Measurements from ENCODE around the gene HMCN2. TPM values are rescaled to one million over a fixed set of nuclear protein-coding genes. Genes with fewer than 3 reads are reported as not detected.

Gene HMCN2
- total and polyA plus RNA-seq, 2 donors from 2014 or later = 0.99 to 8.6 TPM

DNA sequence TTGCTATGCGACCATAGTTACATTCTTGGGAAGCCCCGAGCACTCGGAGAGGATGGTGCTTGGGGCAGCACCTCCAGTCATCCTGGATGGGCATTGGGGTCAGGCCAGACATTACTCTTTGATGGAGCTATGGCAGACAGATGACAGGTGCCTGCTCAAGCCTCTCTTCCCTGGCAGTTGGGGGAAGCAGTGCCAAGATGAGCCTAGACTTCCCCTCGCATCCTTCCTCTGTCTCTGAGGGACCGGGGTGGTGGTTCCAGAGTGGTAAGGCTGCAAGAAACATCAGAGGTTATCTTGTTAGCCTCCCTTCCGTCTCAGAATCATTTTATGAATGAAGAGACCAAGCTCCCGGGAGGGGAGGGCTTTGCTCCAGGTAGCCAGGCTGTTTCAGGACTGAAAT lies 2.8 kb upstream of the HMCN2 start:
- no peak overlapping the region for H3K27ac ChIP-seq (ENCODE audit: low read depth in 2 of 2, low read length in 2 of 2)
- no peaks in the 10 kb centered on the region for H3K4me1 ChIP-seq (ENCODE audit: control insufficient read depth in 2 of 3, insufficient read depth in 2 of 3, low read depth in 1 of 3, low read length in 3 of 3)
- no peaks in the 10 kb centered on the region for H3K9me3 ChIP-seq (ENCODE audit: control insufficient read depth in 2 of 3, insufficient read depth in 1 of 3, low read length in 3 of 3)
- H3K36me3 ChIP-seq (ENCODE audit: control insufficient read depth in 2 of 3, insufficient read depth in 3 of 3, low read length in 3 of 3) = no peaks in the 10 kb centered on the region
- no peak overlapping the region for H3K4me3 ChIP-seq (ENCODE audit: low read length in 3 of 3)
- TF ChIP-seq, protein P1, sequence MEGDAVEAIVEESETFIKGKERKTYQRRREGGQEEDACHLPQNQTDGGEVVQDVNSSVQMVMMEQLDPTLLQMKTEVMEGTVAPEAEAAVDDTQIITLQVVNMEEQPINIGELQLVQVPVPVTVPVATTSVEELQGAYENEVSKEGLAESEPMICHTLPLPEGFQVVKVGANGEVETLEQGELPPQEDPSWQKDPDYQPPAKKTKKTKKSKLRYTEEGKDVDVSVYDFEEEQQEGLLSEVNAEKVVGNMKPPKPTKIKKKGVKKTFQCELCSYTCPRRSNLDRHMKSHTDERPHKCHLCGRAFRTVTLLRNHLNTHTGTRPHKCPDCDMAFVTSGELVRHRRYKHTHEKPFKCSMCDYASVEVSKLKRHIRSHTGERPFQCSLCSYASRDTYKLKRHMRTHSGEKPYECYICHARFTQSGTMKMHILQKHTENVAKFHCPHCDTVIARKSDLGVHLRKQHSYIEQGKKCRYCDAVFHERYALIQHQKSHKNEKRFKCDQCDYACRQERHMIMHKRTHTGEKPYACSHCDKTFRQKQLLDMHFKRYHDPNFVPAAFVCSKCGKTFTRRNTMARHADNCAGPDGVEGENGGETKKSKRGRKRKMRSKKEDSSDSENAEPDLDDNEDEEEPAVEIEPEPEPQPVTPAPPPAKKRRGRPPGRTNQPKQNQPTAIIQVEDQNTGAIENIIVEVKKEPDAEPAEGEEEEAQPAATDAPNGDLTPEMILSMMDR (IDR thresholded peaks at IDR 0.05; ENCODE audit: borderline replicate concordance, extremely low read depth, insufficient read depth) = no peak
- no peak for FAIRE-seq
- no peak overlapping the region for H3K9ac ChIP-seq (ENCODE audit: low read length in 3 of 3)
- H3K27me3 ChIP-seq (ENCODE audit: control insufficient read depth, insufficient read depth, low read length) = peaks cover 7% of the 10 kb centered on the region
- intact Hi-C loops (cut with DNase I) = no loop called here
- peak in 1 of 5 donors; percentile 12 for DNase-seq

DNA sequence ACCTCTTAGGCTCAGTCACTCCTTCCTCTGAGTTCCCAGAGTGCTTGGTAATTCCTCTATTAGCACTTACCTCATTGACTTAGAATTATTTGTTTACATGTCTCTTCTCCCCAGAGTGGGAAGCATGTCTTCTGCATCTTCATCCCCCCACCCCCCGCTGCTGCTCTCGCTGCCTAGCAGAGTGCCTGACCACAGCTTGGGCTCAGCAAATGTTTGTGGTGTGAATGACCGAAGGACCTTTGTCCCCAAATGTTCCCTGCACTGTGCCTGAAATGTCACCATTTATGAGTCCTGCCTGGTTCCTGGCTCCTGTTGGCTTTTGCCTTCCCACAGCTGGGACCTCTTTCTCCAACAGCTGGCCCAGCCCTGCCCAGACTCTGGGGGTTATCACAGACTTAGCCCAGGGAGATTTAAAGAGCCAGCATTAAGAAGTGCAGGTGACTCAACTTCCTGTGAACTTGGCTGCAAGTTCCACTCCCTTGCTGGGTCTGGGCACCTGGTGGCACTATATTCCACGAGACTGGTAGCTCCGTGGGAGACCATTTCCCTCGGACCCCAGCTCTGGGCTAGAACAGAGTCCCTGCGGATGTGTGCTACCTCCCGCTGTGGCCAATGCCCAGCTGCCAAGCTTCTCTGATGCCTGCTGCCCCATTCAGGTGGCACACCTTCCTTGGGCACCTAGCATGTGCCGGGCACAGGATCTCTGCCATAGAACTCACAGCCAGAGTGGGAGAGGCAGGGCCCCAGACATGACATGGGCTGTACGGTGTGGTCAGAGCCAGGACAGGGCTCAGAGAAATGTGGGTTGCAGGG lies 1.8 kb upstream of the HMCN2 start:
- no peak for FAIRE-seq
- no peak overlapping the region for H3K9ac ChIP-seq (ENCODE audit: low read length in 3 of 3)
- H3K36me3 ChIP-seq (ENCODE audit: control insufficient read depth in 2 of 3, insufficient read depth in 3 of 3, low read length in 3 of 3) = no peaks in the 10 kb centered on the region
- no peaks in the 10 kb centered on the region for H3K9me3 ChIP-seq (ENCODE audit: control insufficient read depth in 2 of 3, insufficient read depth in 1 of 3, low read length in 3 of 3)
- peak in 1 of 5 donors; percentile 65 for DNase-seq
- H3K27ac ChIP-seq (ENCODE audit: low read depth in 2 of 2, low read length in 2 of 2) = no peak overlapping the region
- H3K4me3 ChIP-seq (ENCODE audit: low read length in 3 of 3) = no peak overlapping the region
- intact Hi-C loops (cut with DNase I) = no loop called here
- peaks cover 9% of the 10 kb centered on the region for H3K27me3 ChIP-seq (ENCODE audit: control insufficient read depth, insufficient read depth, low read length)
- peaks cover 0 to 2% (median 0%) of the 10 kb centered on the region in 3 donors for H3K4me1 ChIP-seq (ENCODE audit: control insufficient read depth in 2 of 3, insufficient read depth in 2 of 3, low read depth in 1 of 3, low read length in 3 of 3)
- TF ChIP-seq, protein P1 (IDR thresholded peaks at IDR 0.05; ENCODE audit: borderline replicate concordance, extremely low read depth, insufficient read depth) = no peak

DNA sequence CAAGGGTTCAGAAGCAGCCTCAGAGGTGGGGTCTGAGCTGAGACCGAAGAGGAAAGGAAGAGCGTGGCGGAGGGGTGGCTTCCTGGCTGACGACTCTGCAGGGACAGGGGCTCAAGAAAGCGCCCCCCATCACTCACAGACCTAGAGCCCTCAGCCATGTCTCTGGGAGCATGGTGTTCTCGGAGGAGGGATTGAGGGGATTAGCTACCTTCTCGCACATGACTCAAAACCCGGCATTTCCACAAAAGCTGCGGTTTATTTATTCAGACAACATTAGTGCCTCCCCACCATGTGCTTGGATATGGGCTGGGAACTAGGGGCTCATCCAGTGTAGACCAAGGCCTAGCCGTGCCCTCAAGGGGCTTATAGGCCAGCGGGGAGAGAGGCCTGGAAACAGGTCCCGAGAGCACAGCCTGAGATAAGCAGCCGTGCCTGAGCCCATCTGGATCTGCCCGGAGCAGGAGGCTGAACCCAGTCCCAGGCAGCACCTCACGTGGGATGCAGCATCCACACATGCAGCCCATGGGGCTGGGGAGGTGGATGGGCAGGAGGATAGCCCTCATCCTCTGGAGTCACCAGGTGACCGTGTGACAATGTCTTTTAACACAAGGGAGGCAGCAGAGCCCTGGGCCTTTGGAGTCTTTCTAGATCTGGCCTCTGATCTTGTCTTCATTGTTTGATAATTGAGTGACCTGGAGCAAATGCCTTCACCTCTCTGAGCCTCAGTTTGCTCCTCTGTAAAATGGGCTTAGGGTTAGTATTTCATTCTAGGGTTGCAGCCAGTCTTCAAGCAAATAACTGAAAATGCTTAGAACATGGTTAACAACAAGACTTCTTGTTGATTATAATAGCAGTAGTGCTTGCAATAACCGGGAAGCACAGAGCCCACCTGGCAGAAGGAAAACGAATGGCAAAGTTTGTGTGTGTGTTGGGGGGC lies 878 bp upstream of the HMCN2 start:
- FAIRE-seq = no peak
- peaks cover 9% of the 10 kb centered on the region for H3K27me3 ChIP-seq (ENCODE audit: control insufficient read depth, insufficient read depth, low read length)
- intact Hi-C loops (cut with DNase I) = no loop called here
- no peak overlapping the region for H3K27ac ChIP-seq (ENCODE audit: low read depth in 2 of 2, low read length in 2 of 2)
- DNase-seq = peak in 1 of 5 donors; percentile 39
- H3K4me1 ChIP-seq (ENCODE audit: control insufficient read depth in 2 of 3, insufficient read depth in 2 of 3, low read depth in 1 of 3, low read length in 3 of 3) = peaks cover 0 to 2% (median 0%) of the 10 kb centered on the region in 3 donors
- TF ChIP-seq, protein P1 (IDR thresholded peaks at IDR 0.05; ENCODE audit: borderline replicate concordance, extremely low read depth, insufficient read depth) = no peak
- no peaks in the 10 kb centered on the region for H3K9me3 ChIP-seq (ENCODE audit: control insufficient read depth in 2 of 3, insufficient read depth in 1 of 3, low read length in 3 of 3)
- H3K9ac ChIP-seq (ENCODE audit: low read length in 3 of 3) = no peak overlapping the region
- H3K36me3 ChIP-seq (ENCODE audit: control insufficient read depth in 2 of 3, insufficient read depth in 3 of 3, low read length in 3 of 3) = no peaks in the 10 kb centered on the region
- no peak overlapping the region for H3K4me3 ChIP-seq (ENCODE audit: low read length in 3 of 3)
